ENCODE measurements around the gene C17orf58.

GRCh38 chr17:67983383-67983688 is 12.9 kb downstream of the C17orf58 start:
- TF ChIP-seq POLR2AphosphoS5 (IDR thresholded peaks at IDR 0.05; ENCODE audit: low read depth, low read length) (no peak), TAF1 (IDR thresholded peaks at IDR 0.05; ENCODE audit: borderline replicate concordance, insufficient read depth, low read length) (no peak), SIN3A (IDR thresholded peaks at IDR 0.05; ENCODE audit: borderline replicate concordance, insufficient read depth, low read length) (no peak), REST (IDR thresholded peaks at IDR 0.05; ENCODE audit: insufficient read depth in 1 of 2, low read depth in 2 of 2, low read length in 2 of 2) (no peak), FOXP2 (optimal IDR thresholded peaks at IDR 0.05; ENCODE audit: borderline replicate concordance, extremely low read depth, extremely low read length, insufficient read depth) (no peak)
